ENCODE results near the gene PRKCH. TPM values are rescaled to one million over a fixed set of nuclear protein-coding genes. Genes with fewer than 3 reads are reported as not detected.

Gene PRKCH
- total RNA-seq, 2 donors from 2014 or later = 18.2 to 82.4 TPM

DNA sequence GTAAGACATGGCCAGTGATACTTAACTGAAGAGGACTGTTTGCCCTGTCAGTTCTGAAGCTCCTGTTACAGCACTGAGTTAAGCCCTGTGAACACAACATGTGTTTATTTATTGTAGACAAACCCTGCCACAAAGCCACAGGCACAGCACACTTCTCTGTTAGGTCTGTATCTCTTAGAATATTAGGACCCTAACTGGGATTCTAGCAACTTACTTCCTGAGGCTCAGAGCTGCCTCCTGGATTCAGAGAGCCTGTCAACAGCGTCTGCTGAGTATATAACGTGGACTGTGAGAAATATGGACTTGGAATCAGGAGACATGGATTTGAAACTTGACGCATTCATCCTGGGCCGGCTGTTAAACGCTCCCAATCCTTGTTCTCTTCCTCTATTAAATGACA lies 238.9 kb downstream of the PRKCH start:
- intact Hi-C loops (cut with DNase I) = no loop called here
- peaks cover 55% of the 10 kb centered on the region for H3K4me1 ChIP-seq
- no peaks in the 10 kb centered on the region for H3K27me3 ChIP-seq
- H3K36me3 ChIP-seq (replicated peaks in 1 of 2; ENCODE audit: insufficient read depth in 1 of 2, low read depth in 2 of 2) = no peaks in the 10 kb centered on the region
- H3K4me3 ChIP-seq = no peak overlapping the region
- WGBS, 2 donors = 35 to 43% methylated on average over 5 of the region's 5 CpGs
- H3K27ac ChIP-seq = peak overlapping the region; percentile 27 to 91 (median 86)
- DNase-seq = no peak
- no peaks in the 10 kb centered on the region for H3K9me3 ChIP-seq
- ATAC-seq = no peak
- TF ChIP-seq, protein P1, sequence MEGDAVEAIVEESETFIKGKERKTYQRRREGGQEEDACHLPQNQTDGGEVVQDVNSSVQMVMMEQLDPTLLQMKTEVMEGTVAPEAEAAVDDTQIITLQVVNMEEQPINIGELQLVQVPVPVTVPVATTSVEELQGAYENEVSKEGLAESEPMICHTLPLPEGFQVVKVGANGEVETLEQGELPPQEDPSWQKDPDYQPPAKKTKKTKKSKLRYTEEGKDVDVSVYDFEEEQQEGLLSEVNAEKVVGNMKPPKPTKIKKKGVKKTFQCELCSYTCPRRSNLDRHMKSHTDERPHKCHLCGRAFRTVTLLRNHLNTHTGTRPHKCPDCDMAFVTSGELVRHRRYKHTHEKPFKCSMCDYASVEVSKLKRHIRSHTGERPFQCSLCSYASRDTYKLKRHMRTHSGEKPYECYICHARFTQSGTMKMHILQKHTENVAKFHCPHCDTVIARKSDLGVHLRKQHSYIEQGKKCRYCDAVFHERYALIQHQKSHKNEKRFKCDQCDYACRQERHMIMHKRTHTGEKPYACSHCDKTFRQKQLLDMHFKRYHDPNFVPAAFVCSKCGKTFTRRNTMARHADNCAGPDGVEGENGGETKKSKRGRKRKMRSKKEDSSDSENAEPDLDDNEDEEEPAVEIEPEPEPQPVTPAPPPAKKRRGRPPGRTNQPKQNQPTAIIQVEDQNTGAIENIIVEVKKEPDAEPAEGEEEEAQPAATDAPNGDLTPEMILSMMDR (IDR thresholded peaks at IDR 0.05) = no peak
- TF ChIP-seq POLR2A (IDR thresholded peaks at IDR 0.05) = no peak

DNA sequence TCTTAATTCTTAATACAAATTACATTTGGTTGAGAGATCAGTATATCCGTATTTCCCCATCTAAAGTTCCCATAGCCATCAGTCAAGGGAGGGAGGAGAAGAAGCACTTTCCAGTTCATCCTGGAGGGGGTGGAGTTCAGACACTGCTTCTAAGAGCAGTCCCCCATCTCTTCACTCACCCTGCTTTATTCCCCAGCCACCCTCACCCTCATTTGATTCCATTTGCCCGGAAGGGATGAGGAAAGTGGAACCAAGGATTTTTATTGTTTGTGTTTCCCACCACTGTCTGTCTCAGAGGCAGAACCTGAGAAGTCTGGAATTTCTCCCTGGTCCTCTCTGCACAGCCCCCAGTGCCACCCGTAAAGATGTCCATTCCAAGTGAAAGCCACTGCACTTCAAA lies 239.7 kb downstream of the PRKCH start:
- intact Hi-C loops (cut with DNase I) = no loop called here
- Histone ChIP-seq H3K9me3 (no peaks in the 10 kb centered on the region), H3K36me3 (replicated peaks in 1 of 2; ENCODE audit: insufficient read depth in 1 of 2, low read depth in 2 of 2) (no peaks in the 10 kb centered on the region), H3K4me3 (no peak overlapping the region), H3K27ac (peak overlapping the region; percentile 49 to 91 (median 86)), H3K27me3 (no peaks in the 10 kb centered on the region), H3K4me1 (peaks cover 53% of the 10 kb centered on the region)
- no peak for TF ChIP-seq POLR2A (IDR thresholded peaks at IDR 0.05)
- TF ChIP-seq, protein P1 (IDR thresholded peaks at IDR 0.05) = no peak
- 69 to 81% methylated on average over 3 of the region's 3 CpGs for WGBS, 2 donors
- DNase-seq (no peak), ATAC-seq (no peak)

DNA sequence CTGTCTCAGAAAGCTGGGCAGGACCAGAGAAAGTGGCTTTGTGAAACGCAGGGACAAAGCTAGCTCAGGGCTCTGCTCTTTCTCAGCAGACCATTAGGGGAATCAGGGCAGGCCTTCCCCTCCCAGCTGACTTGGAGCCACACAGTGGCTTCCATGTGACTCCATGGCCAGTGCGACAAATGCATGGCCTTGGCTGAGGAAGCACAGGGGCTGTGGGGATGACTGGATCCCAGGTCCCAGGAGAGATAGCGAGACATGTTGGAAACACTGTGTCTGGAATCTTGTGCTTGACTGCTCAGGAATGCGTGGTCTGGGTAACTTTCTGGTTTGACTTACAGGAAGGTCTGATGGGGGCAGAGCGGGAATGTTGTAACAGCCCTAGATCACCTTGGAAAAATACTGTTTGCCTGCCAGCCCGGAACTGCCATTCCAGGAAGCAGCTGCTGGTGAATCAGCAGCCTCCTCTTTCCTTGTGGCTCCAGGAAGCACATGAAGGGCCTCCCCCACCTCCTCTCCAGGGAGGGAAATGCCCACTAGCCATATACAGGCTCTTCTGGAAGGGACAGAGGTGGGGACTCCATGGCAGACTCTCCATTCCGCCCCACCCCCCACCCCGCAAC lies 240.4 kb downstream of the PRKCH start:
- ATAC-seq (peak; percentile 79), DNase-seq (peak; percentile 75 to 92 (median 83))
- TF ChIP-seq, protein P1 (IDR thresholded peaks at IDR 0.05) = no peak
- peak in 2 of 3 donors; percentile 33 to 42 for TF ChIP-seq POLR2A (IDR thresholded peaks at IDR 0.05)
- Histone ChIP-seq H3K9me3 (no peaks in the 10 kb centered on the region), H3K4me1 (peaks cover 57% of the 10 kb centered on the region), H3K27ac (peak overlapping the region; percentile 84 to 91 (median 87)), H3K27me3 (no peaks in the 10 kb centered on the region), H3K36me3 (replicated peaks in 1 of 2; ENCODE audit: insufficient read depth in 1 of 2, low read depth in 2 of 2) (no peaks in the 10 kb centered on the region), H3K4me3 (no peak overlapping the region)
- intact Hi-C loops (cut with DNase I) = no loop called here
- WGBS, 2 donors = 42 to 48% methylated on average over 5 to 8 of the region's 8 CpGs

DNA sequence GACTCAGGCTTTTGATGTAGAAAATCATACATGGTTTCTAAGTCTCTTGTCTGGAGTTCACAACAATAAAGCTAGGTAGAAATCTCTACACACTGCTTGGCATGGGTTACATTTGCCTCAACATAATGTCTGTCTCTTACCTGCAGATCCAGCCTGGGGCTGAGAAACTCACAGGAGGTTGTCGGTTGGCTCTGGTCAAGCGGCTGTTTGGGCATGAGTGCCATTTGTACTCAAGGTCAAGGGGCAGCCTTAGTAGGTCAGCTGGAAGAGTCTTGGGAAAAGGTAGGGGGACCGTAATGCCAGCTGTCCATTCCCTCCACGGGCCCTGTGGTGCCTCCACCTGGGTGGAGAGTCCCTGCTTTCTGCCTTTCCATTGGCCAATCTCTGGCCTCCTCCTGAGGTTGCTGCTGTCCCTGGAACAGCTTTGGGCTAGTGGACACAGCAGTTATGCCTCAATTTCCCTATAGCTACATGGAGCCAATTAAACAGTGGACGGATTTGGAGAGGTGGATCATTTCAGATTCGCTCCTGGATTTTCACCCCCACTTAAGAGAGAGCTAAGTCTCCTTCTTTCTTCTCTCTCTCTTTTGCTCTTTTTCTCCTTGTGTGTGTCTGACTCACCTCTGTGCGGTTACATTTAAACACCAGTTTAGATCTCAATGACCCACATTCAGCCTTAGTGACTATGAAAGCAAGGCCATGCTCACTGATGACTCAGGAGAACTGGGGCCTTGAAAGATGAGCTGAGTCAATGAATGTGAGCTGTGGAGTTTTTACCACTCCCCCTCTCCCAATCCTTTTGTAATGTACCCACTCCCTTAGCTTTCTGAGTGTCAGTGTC lies 241.2 kb downstream of the PRKCH start:
- no peaks in the 10 kb centered on the region for H3K36me3 ChIP-seq (replicated peaks in 1 of 2; ENCODE audit: insufficient read depth in 1 of 2, low read depth in 2 of 2)
- no peaks in the 10 kb centered on the region for H3K27me3 ChIP-seq
- TF ChIP-seq, protein P1 (IDR thresholded peaks at IDR 0.05) = no peak
- TF ChIP-seq POLR2A (IDR thresholded peaks at IDR 0.05) = no peak
- peak; percentile 74 for ATAC-seq
- 75 to 84% methylated on average over 5 to 7 of the region's 7 CpGs for WGBS, 2 donors
- no peaks in the 10 kb centered on the region for H3K9me3 ChIP-seq
- H3K4me3 ChIP-seq = no peak overlapping the region
- DNase-seq = peak; percentile 57 to 86 (median 73)
- H3K27ac ChIP-seq = peak overlapping the region; percentile 84 to 91 (median 87)
- intact Hi-C loops (cut with DNase I) = no loop called here
- H3K4me1 ChIP-seq = peaks cover 65% of the 10 kb centered on the region

All from body of pancreas (tissue), 4 donors.